H54 (cell line): ENCODE results near the gene RALGDS.

Experiments used
- DNase-seq: peaks from one replicate; pipeline ENCODE4 v3.0.0; 2011; ENCODE audit warnings: low spot score, mixed read lengths; ENCODE audit not compliant: insufficient read length
- FAIRE-seq: peaks from 3 replicates; lab custom pipeline; 2011; peaks lifted over from hg19 to GRCh38; lab: Jason Lieb, UNC
- POLR2A ChIP-seq: IDR thresholded peaks from 2 replicates; pipeline ENCODE4 v1.6.1; 2011; ENCODE audit warnings: low read depth, mild to moderate bottlenecking, low read length

RALGDS gene

DNA sequence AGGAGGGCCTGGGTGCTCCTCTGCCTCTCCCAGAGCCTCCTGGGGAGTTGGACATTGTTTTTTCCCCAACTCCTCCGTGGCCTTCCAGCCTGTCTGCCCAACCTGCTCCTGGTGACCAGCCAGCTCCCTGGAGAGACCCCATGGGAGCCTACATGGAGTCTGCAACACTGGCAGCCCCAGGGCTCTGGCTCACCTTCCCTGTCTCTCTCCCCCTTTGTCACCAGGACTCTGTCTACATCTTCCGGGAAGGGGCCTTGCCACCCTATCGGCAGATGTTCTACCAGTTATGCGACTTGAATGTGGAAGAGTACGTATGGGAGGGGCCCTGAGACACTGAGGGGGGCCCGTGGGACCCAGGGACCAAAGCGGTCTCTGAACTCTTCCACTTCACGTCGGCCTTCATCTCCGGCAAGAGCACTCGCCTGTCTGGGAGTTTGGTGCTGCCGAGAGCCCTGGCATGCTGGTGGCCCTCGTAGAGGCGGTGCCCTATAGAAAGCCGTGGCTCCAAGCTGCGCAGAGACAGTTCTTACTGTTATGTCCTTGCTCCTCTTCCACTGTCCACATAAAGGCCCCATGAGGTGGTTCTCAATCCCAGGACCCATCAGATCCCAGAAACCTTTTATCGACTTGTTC, 65.1 kb downstream of the RALGDS start:
- FAIRE-seq: no peak
- no peak for DNase-seq
- no peak for TF ChIP-seq POLR2A

DNA sequence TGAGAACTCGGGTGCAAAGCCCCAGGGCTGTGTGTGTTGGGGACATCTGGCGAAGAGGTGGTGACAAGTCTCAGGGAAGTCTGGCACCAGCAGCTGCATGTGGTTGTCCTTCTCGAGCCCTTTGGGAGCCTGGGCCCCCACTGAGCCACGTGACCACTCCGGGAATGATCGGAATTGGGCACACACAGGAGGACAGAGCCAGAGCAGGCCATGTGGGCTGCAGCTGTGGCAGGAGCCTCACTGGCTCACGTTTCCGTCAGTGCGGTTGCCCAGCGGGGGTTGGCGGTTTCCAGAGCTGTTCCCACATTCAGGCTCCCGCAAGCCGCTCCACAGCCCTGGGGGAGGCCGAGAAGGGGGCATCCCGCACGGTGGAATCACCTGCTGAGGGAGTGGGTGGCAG, 66.1 kb downstream of the RALGDS start:
- TF ChIP-seq POLR2A: no peak
- DNase-seq (no peak), FAIRE-seq (no peak)

DNA sequence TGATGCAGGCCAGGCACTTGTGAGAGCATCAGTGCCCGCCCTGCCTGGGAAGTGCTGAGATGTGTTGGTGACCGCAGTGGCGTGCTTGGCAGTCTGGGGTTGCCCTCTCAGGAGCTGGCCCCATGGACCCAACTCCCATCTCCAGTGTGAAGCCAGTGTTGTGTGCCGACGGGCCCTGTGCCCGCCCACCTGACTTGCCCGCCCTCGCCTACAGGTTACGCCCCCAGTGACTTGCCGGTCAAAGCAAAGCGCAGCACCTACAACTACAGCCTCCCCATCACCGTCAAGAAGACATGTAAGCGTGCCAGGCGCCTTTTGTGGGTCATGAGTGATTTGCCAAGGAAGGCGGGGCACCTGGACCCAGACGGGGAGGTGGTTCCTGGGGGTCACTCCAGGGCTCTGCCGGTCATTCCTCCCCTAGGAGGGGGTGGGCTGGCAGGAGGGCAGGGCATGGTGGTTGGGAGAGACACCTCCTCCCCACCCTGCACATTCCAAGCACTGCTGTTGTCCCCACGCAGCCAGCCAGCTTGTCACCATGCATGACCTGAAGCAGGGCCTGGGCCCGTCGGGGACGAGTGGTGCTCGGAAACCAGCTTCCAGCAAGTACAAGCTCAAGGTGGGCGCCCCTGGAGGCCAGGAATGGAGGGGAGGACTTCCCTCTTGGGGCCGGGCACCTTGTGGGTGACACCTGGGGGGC, 66.7 kb downstream of the RALGDS start:
- FAIRE-seq: no peak
- no peak for DNase-seq
- TF ChIP-seq POLR2A: no peak

DNA sequence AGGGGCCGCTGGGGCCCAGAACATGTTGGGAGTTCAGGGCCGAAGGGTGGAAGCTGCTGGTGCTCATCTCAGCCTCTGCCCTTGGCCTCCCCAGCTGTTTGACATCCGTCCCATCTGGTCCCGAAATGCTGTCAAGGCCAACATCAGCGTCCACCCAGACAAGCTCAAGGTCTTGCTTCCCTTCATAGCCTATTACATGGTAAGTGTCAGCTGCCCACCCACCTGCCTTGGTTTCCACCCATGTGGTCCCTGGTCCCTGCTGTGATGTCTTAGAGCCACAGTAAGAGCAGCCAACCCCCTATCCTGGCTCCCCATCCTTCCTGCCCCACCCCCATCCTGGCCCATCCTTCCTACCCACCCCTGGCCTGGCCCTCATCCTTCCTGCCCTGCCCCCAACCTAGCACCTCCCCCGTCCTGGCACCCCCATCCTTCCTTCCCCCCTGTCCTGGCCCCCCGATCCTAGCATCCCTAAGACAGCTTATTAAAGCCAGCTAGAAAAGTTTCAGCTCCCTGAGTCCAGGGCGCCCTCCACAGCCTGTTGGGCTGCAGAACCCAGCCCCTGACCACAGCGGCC, 69.0 kb downstream of the RALGDS start:
- FAIRE-seq: no peak
- no peak for DNase-seq

GRCh38 chr9:133051281-133051900, 69.6 kb downstream of the RALGDS start:
- no peak for TF ChIP-seq POLR2A
- no peak for DNase-seq
- FAIRE-seq: no peak

More for the DNA sequence above, 69.0 kb downstream of the RALGDS start:
- TF ChIP-seq POLR2A: no peak

DNA sequence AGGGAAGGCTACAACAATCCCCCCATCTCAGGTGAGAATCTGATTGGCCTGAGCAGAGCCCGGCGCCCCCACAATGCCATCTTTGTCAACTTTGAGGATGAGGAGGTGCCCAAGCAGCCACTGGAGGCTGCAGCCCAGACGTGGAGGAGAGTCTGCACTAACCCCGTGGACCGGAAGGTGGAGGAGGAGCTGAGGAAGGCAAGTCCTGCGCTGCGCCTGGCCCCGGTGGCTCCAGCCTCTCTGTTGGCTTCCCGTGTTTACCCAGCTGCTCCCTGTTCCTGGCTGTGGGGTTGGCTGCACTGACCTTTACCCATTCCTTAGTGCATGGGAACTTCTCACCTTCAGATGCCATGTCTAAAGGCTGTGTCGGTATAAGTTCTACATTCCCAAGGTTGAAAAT, 70.3 kb downstream of the RALGDS start:
- no peak for TF ChIP-seq POLR2A
- FAIRE-seq (no peak), DNase-seq (no peak)

GRCh38 chr9:133050142-133050541, 70.9 kb downstream of the RALGDS start:
- no peak for FAIRE-seq
- TF ChIP-seq POLR2A: no peak

GRCh38 chr9:133049043-133049442, 72.0 kb downstream of the RALGDS start:
- no peak for DNase-seq
- FAIRE-seq: no peak

More at GRCh38 chr9:133050142-133050541, 70.9 kb downstream of the RALGDS start:
- DNase-seq: no peak

DNA sequence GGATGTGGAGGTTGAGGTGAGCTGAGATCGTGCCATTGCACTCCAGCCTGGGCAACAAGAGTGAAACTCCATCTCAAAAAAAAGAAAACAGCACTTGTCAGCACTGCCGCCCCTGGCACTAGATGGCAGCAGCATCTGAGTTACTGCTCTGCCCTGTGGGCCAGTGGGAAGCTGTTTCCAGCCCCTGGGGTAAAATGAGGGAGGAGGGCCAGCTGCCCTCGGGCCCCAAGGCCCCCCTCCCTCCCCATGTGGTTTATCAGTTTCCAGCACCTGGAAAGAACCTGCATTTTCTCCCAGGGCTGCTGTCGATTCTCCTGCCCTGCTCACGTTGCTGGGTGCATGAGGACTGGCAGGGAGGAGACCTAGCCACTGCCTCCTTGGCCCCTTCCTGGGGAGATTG, 72.4 kb downstream of the RALGDS start:
- no peak for FAIRE-seq
- DNase-seq: peak; percentile 62
- TF ChIP-seq POLR2A: no peak

More at GRCh38 chr9:133049043-133049442, 72.0 kb downstream of the RALGDS start:
- no peak for TF ChIP-seq POLR2A
